Left ventricle myocardium inferior (tissue), 1 donor: Measurements from ENCODE around the gene GPRC5C. TPM values are rescaled to one million over a fixed set of nuclear protein-coding genes. Genes with fewer than 3 reads are reported as not detected.

ENCODE experiments used
- DNase-seq: peaks from one replicate; pipeline ENCODE4 v3.0.0-alpha.2; 2020
- H3K27ac ChIP-seq: fragments of 200-600 bp; replicated peaks from 2 replicates; pipeline ENCODE4 v1.8.0; 2021
- H3K27me3 ChIP-seq: fragments of 200-600 bp; 2 replicates; pipeline ENCODE4 v1.8.0; 2021; ENCODE audit warnings: low read depth
- H3K36me3 ChIP-seq: fragments of 200-600 bp; 2 replicates; pipeline ENCODE4 v1.8.0; 2021
- H3K4me1 ChIP-seq: fragments of 200-600 bp; 2 replicates; pipeline ENCODE4 v1.8.0; 2021
- H3K4me3 ChIP-seq: fragments of 200-600 bp; 2 replicates; pipeline ENCODE4 v1.8.0; 2021; ENCODE audit warnings: mild to moderate bottlenecking, moderate library complexity
- H3K9me3 ChIP-seq: fragments of 200-600 bp; replicated peaks from 2 replicates; pipeline ENCODE4 v1.8.0; 2021
- CTCF ChIP-seq: fragments of 200-600 bp; IDR thresholded peaks from 2 replicates; pipeline ENCODE4 v1.8.0; 2021; ENCODE audit warnings: antibody characterized with exemption, mild to moderate bottlenecking, borderline replicate concordance
- intact Hi-C: fragments of 100-400 bp; cut with micrococcal nuclease; formaldehyde crosslinking; loops from one replicate; pipeline ENCODE4 v1.11.0; 2022
- total RNA-seq: library from RNA; stranded (reverse); fragmentation: NEBNext Ultra II Directional; extraction: Animal tissue kit (Norgen Biotek cat#: 25700); gene quantifications from one replicate; pipeline ENCODE4 v1.2.1, GENCODE V29; 2021
- donor health status: DM: no; HTN: yes; CAD: no; lungs with severe emphysema.

The GPRC5C gene
- total RNA-seq, 1 donor from 2014 or later, result 32.0 TPM

GRCh38 chr17:74451557-74451956 lies 19.7 kb downstream of the GPRC5C start:
- H3K9me3 ChIP-seq, result no peaks in the 10 kb centered on the region
- H3K36me3 ChIP-seq, result peaks cover 5% of the 10 kb centered on the region
- DNase-seq, result no peak
- H3K27me3 ChIP-seq, result no peaks in the 10 kb centered on the region
- no peak for TF ChIP-seq CTCF
- peaks cover 81% of the 10 kb centered on the region for H3K4me1 ChIP-seq
- no peak overlapping the region for H3K4me3 ChIP-seq
- H3K27ac ChIP-seq, result peak overlapping the region; percentile 98
- intact Hi-C loops, result no loop called here

- intact Hi-C loops, result no loop called here
- DNase-seq, result no peak
These were observed 20.3 kb downstream of the GPRC5C start for GRCh38 chr17:74452033-74452840.

GRCh38 chr17:74452841-74453661 lies 21.2 kb downstream of the GPRC5C start:
- H3K4me3 ChIP-seq, result peak overlapping the region; percentile 59
- intact Hi-C loops, result no loop called here
- DNase-seq, result no peak
- TF ChIP-seq CTCF, result no peak
- H3K27me3 ChIP-seq, result peaks cover 3% of the 10 kb centered on the region
- H3K9me3 ChIP-seq, result no peaks in the 10 kb centered on the region
- H3K4me1 ChIP-seq, result peaks cover 77% of the 10 kb centered on the region
- no peaks in the 10 kb centered on the region for H3K36me3 ChIP-seq
- H3K27ac ChIP-seq, result peak overlapping the region; percentile 98

More at GRCh38 chr17:74452033-74452840, 20.3 kb downstream of the GPRC5C start:
- Histone ChIP-seq H3K4me3 (no peak overlapping the region), H3K36me3 (peaks cover 5% of the 10 kb centered on the region), H3K27ac (peak overlapping the region; percentile 98), H3K9me3 (no peaks in the 10 kb centered on the region), H3K4me1 (peaks cover 77% of the 10 kb centered on the region), H3K27me3 (no peaks in the 10 kb centered on the region)
- no peak for TF ChIP-seq CTCF

- no peak for DNase-seq
- Histone ChIP-seq H3K27ac (peak overlapping the region; percentile 98), H3K9me3 (no peaks in the 10 kb centered on the region), H3K4me1 (peaks cover 70% of the 10 kb centered on the region), H3K36me3 (no peaks in the 10 kb centered on the region), H3K27me3 (peaks cover 8% of the 10 kb centered on the region), H3K4me3 (peak overlapping the region; percentile 59)
- intact Hi-C loops, result no loop called here
- no peak for TF ChIP-seq CTCF
These were observed 21.8 kb downstream of the GPRC5C start for GRCh38 chr17:74453665-74454196.

- TF ChIP-seq CTCF, result peak; percentile 45
- peak overlapping the region; percentile 98 for H3K27ac ChIP-seq
- intact Hi-C loops, result no loop called here
- H3K4me1 ChIP-seq, result peaks cover 65% of the 10 kb centered on the region
- peak; percentile 95 for DNase-seq
- H3K9me3 ChIP-seq, result no peaks in the 10 kb centered on the region
- H3K27me3 ChIP-seq, result peaks cover 11% of the 10 kb centered on the region
- peak overlapping the region; percentile 59 for H3K4me3 ChIP-seq
- no peaks in the 10 kb centered on the region for H3K36me3 ChIP-seq
These were observed 22.5 kb downstream of the GPRC5C start for GRCh38 chr17:74454197-74455024.
